ENCODE results near the gene METTL8. TPM values are rescaled to one million over a fixed set of nuclear protein-coding genes. Genes with fewer than 3 reads are reported as not detected.
"Not testable (repeated sequence)": the region's sequence is repeated elsewhere in the genome, so short reads cannot be mapped to it uniquely, and the experiment has no call there.

Gene METTL8
- total RNA-seq, 3 donors from 2014 or later: 30.1 to 38.6 (median 30.8) TPM

GRCh38 chr2:171365232-171365631 lies 68.6 kb downstream of the METTL8 start:
- no peak for ATAC-seq
- no peaks in the 10 kb centered on the region for H3K4me1 Mint-ChIP-seq (ENCODE audit: low read depth)
- H3K9me3 Mint-ChIP-seq: peaks cover 17% of the 10 kb centered on the region
- H3K27me3 Mint-ChIP-seq (ENCODE audit: low read depth): no peaks in the 10 kb centered on the region
- no peak for DNase-seq
- no peak overlapping the region for H3K4me3 Mint-ChIP-seq
- peaks cover 14% of the 10 kb centered on the region for H3K36me3 Mint-ChIP-seq (ENCODE audit: insufficient read depth)

- H3K27me3 Mint-ChIP-seq (ENCODE audit: low read depth): no peaks in the 10 kb centered on the region
- no peak for DNase-seq
- peaks cover 21% of the 10 kb centered on the region for H3K36me3 Mint-ChIP-seq (ENCODE audit: insufficient read depth)
- peaks cover 17% of the 10 kb centered on the region for H3K9me3 Mint-ChIP-seq
- no peaks in the 10 kb centered on the region for H3K4me1 Mint-ChIP-seq (ENCODE audit: low read depth)
- ATAC-seq: no peak
- H3K4me3 Mint-ChIP-seq: no peak overlapping the region
Measured at GRCh38 chr2:171362396-171362795, 71.4 kb downstream of the METTL8 start.

DNA sequence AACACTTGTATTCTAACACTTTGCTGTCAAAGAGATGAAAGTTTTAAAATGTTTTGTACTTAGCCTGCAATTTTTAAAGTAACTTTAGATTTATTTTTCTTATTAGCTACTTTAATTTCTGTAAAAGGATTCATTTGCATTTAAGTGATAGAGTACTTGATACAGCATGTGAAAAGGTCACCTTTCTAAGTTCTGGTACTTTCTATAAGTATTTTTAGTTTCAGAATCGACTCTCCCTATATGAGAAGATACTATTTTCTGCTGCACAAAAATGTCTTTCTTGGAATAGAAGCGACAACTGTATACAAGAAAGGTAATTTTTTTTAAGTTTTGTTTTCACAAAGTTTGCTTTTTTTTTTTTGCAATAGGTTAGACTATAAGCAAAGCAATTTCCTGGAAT lies 72.9 kb downstream of the METTL8 start:
- no peak for DNase-seq
- Mint-ChIP-seq H3K36me3 (ENCODE audit: insufficient read depth) (peaks cover 17% of the 10 kb centered on the region), H3K9me3 (peaks cover 3% of the 10 kb centered on the region), H3K27me3 (ENCODE audit: low read depth) (no peaks in the 10 kb centered on the region), H3K4me3 (no peak overlapping the region), H3K4me1 (ENCODE audit: low read depth) (no peaks in the 10 kb centered on the region)
- ATAC-seq: no peak

DNA sequence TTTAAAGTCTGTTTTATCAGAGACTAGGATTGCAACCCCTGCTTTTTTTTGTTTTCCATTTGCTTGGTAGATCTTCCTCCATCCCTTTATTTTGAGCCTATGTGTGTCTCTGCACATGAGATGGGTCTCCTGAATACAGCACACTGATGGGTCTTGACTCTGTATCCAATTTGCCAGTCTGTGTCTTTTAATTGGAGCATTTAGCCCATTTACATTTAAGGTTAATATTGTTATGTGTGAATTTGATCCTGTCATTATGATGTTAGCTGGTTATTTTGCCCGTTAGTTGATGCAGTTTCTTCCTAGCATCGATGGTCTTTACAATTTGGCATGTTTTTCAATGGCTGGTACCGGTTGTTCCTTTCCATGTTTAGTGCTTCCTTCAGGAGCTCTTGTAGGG lies 80.0 kb downstream of the METTL8 start:
- DNase-seq; H3K4me1 Mint-ChIP-seq (ENCODE audit: low read depth); ATAC-seq; H3K27me3 Mint-ChIP-seq (ENCODE audit: low read depth); H3K4me3 Mint-ChIP-seq; H3K9me3 Mint-ChIP-seq: not testable (repeated sequence)
- H3K36me3 Mint-ChIP-seq (ENCODE audit: insufficient read depth): peaks cover 11% of the 10 kb centered on the region

DNA sequence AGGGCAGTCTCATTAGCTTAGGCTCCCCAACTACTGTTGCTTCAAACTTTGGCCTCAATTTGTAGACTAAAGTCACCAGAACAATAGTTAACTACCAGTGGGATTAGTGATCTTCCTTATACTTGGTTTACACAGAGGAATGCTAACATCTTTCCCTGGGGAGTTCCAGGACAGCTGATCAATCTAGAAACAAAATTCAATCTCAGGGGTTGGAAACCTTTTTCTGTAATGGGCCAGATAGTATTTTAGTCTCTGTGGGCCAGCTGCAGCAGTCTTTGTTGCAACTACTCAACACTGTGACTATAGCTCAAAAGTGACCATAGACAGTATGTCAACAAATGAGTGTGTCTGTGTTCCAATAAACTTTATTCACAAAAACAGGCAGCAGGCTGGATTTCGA lies 85.7 kb downstream of the METTL8 start:
- DNase-seq (no peak), ATAC-seq (no peak)
- peaks cover 5% of the 10 kb centered on the region for H3K36me3 Mint-ChIP-seq (ENCODE audit: insufficient read depth)
- no peak overlapping the region for H3K4me3 Mint-ChIP-seq
- H3K9me3 Mint-ChIP-seq: peaks cover 1% of the 10 kb centered on the region
- peaks cover 24% of the 10 kb centered on the region for H3K4me1 Mint-ChIP-seq (ENCODE audit: low read depth)
- no peaks in the 10 kb centered on the region for H3K27me3 Mint-ChIP-seq (ENCODE audit: low read depth)

DNA sequence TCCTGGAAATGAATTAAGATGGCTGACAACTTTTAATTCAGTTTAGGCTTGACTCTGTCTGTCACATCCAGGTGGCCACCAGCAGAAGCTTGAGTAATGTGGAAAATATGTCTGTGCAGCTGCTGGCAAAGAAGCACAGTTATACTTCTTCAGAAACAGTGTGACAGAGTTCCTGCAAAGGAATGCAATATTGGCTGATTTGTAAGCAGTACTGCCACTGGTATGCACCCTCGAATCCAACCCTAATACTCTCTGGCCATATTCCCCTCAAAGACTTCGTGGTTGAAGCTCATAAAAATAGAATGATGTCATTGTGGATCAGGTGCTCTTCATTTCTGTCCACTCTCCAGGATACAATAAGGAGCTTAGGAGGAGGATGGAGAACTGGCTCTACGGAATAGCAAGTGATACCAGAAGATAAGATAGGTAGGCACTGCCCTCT lies 86.2 kb downstream of the METTL8 start:
- no peak for DNase-seq
- ATAC-seq: peak; percentile 69 to 75
- peaks cover 24% of the 10 kb centered on the region for H3K4me1 Mint-ChIP-seq (ENCODE audit: low read depth)

DNA sequence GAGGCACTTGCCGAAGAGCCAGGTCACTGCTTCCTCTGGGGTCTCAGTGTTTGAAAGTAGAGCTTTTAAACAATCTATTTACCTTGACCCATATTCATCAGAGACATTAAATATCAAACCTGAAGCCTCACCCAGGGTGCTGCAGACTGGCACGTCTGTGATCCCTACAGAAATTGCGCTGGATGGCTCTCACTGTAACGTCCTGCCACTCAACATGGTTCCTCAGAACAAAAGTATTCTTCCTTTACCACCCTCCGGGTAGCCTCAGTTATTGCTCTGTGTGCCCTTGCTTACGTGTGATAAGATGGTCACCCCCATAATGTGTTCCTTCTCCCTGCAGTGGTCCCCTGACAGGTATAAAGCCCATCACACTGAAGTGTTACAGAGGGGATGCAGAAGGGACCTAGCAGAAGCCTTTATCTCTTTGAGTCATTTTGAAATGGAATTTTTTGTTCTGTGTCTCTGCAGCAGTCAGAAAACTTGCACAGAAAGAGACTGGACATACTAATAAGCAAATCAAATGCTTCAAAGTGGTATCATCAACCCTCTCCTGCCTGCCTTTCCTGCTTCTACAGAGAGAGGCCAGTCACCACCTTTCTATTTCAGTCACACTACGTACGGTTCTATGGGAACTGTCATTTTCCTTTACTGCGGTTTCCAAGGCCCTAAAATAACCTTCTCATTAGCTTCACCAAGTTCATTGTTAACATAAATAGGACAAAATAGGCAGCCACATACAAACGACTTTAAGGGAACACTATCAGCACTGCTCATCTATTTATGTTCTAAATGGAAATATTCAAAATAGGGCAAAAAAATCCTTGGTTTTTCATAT lies 86.8 kb downstream of the METTL8 start:
- Mint-ChIP-seq H3K4me3 (no peak overlapping the region), H3K27me3 (ENCODE audit: low read depth) (no peaks in the 10 kb centered on the region), H3K36me3 (ENCODE audit: insufficient read depth) (peaks cover 3% of the 10 kb centered on the region), H3K4me1 (ENCODE audit: low read depth) (peaks cover 24% of the 10 kb centered on the region), H3K9me3 (no peaks in the 10 kb centered on the region)
- DNase-seq (no peak), ATAC-seq (peak in 1 of 2 donors; percentile 38)

More for the DNA sequence above, 86.2 kb downstream of the METTL8 start:
- Mint-ChIP-seq H3K27me3 (ENCODE audit: low read depth) (no peaks in the 10 kb centered on the region), H3K9me3 (no peaks in the 10 kb centered on the region), H3K4me3 (no peak overlapping the region), H3K36me3 (ENCODE audit: insufficient read depth) (peaks cover 3% of the 10 kb centered on the region)

GRCh38 chr2:171345971-171346722 lies 87.6 kb downstream of the METTL8 start:
- ATAC-seq (no peak), DNase-seq (no peak)
- Mint-ChIP-seq H3K4me1 (ENCODE audit: low read depth) (peaks cover 24% of the 10 kb centered on the region), H3K36me3 (ENCODE audit: insufficient read depth) (peaks cover 7% of the 10 kb centered on the region), H3K27me3 (ENCODE audit: low read depth) (no peaks in the 10 kb centered on the region), H3K9me3 (no peaks in the 10 kb centered on the region), H3K4me3 (no peak overlapping the region)

- Mint-ChIP-seq H3K4me3 (no peak overlapping the region), H3K9me3 (no peaks in the 10 kb centered on the region)
- peak; percentile 62 to 64 for ATAC-seq
Measured at GRCh38 chr2:171344182-171344581, 89.6 kb downstream of the METTL8 start.

DNA sequence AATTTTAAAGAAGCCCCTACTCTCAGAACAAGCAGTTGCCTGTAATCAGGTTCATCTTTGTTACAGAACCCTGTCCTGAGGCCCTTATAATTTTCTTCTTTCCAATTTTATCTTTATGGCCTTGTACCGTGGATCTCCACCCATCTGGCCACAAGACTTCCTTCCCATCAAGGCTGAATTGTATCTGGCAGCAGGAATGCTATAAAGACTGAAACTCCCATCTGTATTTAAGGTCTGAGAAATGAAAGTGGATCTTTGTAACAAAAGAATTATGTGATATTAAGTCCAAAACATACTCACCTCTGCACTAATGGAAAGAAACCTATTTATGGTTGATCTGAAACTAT lies 91.8 kb downstream of the METTL8 start:
- Mint-ChIP-seq H3K4me3 (no peak overlapping the region), H3K36me3 (ENCODE audit: insufficient read depth) (peaks cover 12% of the 10 kb centered on the region), H3K27me3 (ENCODE audit: low read depth) (no peaks in the 10 kb centered on the region), H3K4me1 (ENCODE audit: low read depth) (peaks cover 21% of the 10 kb centered on the region), H3K9me3 (no peaks in the 10 kb centered on the region)
- DNase-seq (no peak), ATAC-seq (no peak)

More at GRCh38 chr2:171344182-171344581, 89.6 kb downstream of the METTL8 start:
- Mint-ChIP-seq H3K36me3 (ENCODE audit: insufficient read depth) (peaks cover 7% of the 10 kb centered on the region), H3K4me1 (ENCODE audit: low read depth) (peaks cover 25% of the 10 kb centered on the region), H3K27me3 (ENCODE audit: low read depth) (no peaks in the 10 kb centered on the region)
- no peak for DNase-seq

DNA sequence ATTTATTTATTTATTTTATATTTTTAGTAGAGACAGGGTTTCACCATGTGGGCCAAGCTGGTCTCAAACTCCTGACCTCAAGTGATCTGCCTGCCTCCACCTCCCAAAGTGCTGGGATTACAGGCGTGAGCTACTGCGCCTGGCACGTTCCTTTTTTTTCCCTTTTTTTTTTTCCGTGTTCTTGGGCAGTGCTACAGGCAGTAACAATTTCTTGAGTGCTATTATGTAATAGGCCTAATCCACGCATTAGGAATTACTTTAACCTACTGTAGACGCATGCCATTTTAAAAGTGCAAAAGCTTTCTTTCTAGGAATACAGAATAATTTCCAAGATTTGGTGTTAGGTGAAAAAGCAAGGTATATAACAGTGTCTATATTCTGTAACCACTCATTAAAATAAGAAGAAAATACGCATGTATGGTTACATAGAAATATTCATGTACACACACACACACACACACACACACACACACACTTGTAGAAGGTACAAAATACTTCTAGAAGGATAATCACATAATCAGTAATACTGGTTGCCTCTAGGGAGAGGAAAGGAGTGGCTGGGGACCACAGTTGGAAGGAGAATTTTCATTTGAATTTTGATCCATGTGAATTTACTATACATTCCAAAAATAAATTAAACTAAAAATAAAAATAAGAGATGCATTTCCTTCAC lies 92.3 kb downstream of the METTL8 start:
- Mint-ChIP-seq H3K4me3 (no peak overlapping the region), H3K36me3 (ENCODE audit: insufficient read depth) (peaks cover 9% of the 10 kb centered on the region), H3K4me1 (ENCODE audit: low read depth) (peaks cover 19% of the 10 kb centered on the region), H3K9me3 (no peaks in the 10 kb centered on the region), H3K27me3 (ENCODE audit: low read depth) (no peaks in the 10 kb centered on the region)
- ATAC-seq (no peak), DNase-seq (no peak)

DNA sequence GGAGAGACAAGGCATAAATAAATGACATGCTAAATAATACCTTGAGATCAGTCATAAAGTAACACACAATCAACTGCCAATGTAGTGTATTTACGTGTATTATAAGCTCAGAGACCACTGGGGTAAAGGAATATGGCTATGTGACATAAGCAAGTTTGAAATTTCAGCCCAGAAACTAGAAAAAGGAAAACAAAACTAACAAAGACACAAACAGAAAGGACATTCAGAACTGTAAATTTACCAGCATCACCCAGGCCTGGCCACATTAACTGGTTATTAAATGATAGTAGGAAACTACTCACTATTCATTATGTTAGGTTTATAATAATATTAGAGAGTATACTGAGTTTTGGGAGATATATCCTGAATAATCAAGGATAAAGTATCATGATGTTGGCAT lies 98.8 kb downstream of the METTL8 start:
- no peak for DNase-seq
- ATAC-seq: no peak
- Mint-ChIP-seq H3K4me3 (no peak overlapping the region), H3K36me3 (ENCODE audit: insufficient read depth) (peaks cover 11% of the 10 kb centered on the region), H3K9me3 (no peaks in the 10 kb centered on the region), H3K4me1 (ENCODE audit: low read depth) (peaks cover 20% of the 10 kb centered on the region), H3K27me3 (ENCODE audit: low read depth) (no peaks in the 10 kb centered on the region)

DNA sequence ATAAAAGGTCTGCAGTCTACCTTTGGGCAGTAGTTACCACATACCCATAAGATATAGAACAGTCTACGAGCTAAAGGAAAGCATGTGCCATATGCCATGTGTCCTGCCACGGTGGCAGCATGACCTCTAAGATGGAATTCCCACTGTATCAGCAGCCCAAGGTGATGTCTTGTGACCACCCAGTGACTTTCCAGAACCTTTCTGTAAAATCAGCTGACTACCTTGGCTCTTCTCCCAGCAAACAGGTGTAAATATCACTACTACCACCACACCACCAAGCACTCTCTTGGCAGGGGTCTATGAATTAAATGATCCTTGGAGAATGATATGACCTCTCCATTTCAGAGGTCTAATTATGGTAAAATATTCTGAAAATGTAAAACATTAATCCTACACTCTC lies 99.6 kb downstream of the METTL8 start:
- Mint-ChIP-seq H3K9me3 (no peaks in the 10 kb centered on the region), H3K4me1 (ENCODE audit: low read depth) (peaks cover 21% of the 10 kb centered on the region), H3K27me3 (ENCODE audit: low read depth) (no peaks in the 10 kb centered on the region), H3K36me3 (ENCODE audit: insufficient read depth) (peaks cover 11% of the 10 kb centered on the region), H3K4me3 (no peak overlapping the region)
- no peak for DNase-seq
- no peak for ATAC-seq

- Mint-ChIP-seq H3K4me1 (ENCODE audit: low read depth) (peaks cover 34% of the 10 kb centered on the region), H3K4me3 (no peak overlapping the region)
Measured at GRCh38 chr2:171330155-171330956, 103.4 kb downstream of the METTL8 start.

More at GRCh38 chr2:171330155-171330956, 103.4 kb downstream of the METTL8 start:
- no peaks in the 10 kb centered on the region for H3K9me3 Mint-ChIP-seq
- no peak for ATAC-seq
- no peak for DNase-seq
- H3K27me3 Mint-ChIP-seq (ENCODE audit: low read depth): no peaks in the 10 kb centered on the region
- H3K36me3 Mint-ChIP-seq (ENCODE audit: insufficient read depth): peaks cover 7% of the 10 kb centered on the region

Measured in activated T-cell treated with anti-CD3 and anti-CD28 coated beads, Interleukin-2, amount 50 U/mL, for 4 hours (primary cell).